ENCODE data around the gene AHNAK. TPM values are rescaled to one million over a fixed set of nuclear protein-coding genes. Genes with fewer than 3 reads are reported as not detected.

The AHNAK gene
- total and polyA plus RNA-seq, 4 donors: 22.6 to 110 (median 38.1) TPM

- no peak overlapping the region for H3K9ac ChIP-seq (ENCODE audit: low read depth in 1 of 2, low read length in 2 of 2)
- no peaks in the 10 kb centered on the region for H3K27me3 ChIP-seq (ENCODE audit: control insufficient read depth in 4 of 4, insufficient read depth in 4 of 4, low read length in 3 of 4)
- H3K9me3 ChIP-seq (ENCODE audit: control insufficient read depth in 4 of 4, low read length in 3 of 4): no peaks in the 10 kb centered on the region
- 97% methylated on average over 3 of the region's 3 CpGs for WGBS
- H3K27ac ChIP-seq (ENCODE audit: low read depth in 1 of 2, low read length in 2 of 2): no peak overlapping the region
- no peak overlapping the region for H3K4me3 ChIP-seq (ENCODE audit: low read depth in 1 of 3, low read length in 3 of 3)
- H3K4me1 ChIP-seq (ENCODE audit: control insufficient read depth in 4 of 4, insufficient read depth in 4 of 4, low read length in 3 of 4): peaks cover 2 to 9% (median 7%) of the 10 kb centered on the region in 4 donors
- no peak for DNase-seq (ENCODE audit: low spot score)
- no peaks in the 10 kb centered on the region for H3K36me3 ChIP-seq (ENCODE audit: control insufficient read depth in 4 of 4, insufficient read depth in 3 of 4, low read depth in 1 of 4, low read length in 3 of 4)
- TF ChIP-seq ZBTB33 (IDR thresholded peaks at IDR 0.05) (no peak), RXRA (IDR thresholded peaks at IDR 0.05) (no peak), CTCF (IDR thresholded peaks at IDR 0.05; ENCODE audit: low read depth, low read length, missing input control) (no peak), MAX (IDR thresholded peaks at IDR 0.05) (no peak), NR2F2 (IDR thresholded peaks at IDR 0.05) (no peak), SP1 (IDR thresholded peaks at IDR 0.05) (no peak), GABPA (IDR thresholded peaks at IDR 0.05 in 1 of 2, conservative IDR thresholded peaks at IDR 0.05 in 1 of 2) (no peak), JUND (IDR thresholded peaks at IDR 0.05) (no peak), TAF1 (conservative IDR thresholded peaks at IDR 0.05) (no peak), HNF4G (IDR thresholded peaks at IDR 0.05) (no peak), ATF3 (IDR thresholded peaks at IDR 0.05) (no peak), REST (IDR thresholded peaks at IDR 0.05) (no peak), FOXA1 (IDR thresholded peaks at IDR 0.05) (no peak)
These were observed 125.7 kb downstream of the AHNAK start for GRCh38 chr11:62420882-62421281.

GRCh38 chr11:62419943-62420342 lies 126.7 kb downstream of the AHNAK start:
- peaks cover 0 to 3% (median 0%) of the 10 kb centered on the region in 4 donors for H3K4me1 ChIP-seq (ENCODE audit: control insufficient read depth in 4 of 4, insufficient read depth in 4 of 4, low read length in 3 of 4)
- 61% methylated on average over 1 of the region's 1 CpG for WGBS
- no peak for DNase-seq (ENCODE audit: low spot score)
- no peak overlapping the region for H3K4me3 ChIP-seq (ENCODE audit: low read depth in 1 of 3, low read length in 3 of 3)
- no peak for TF ChIP-seq ZBTB33 (IDR thresholded peaks at IDR 0.05)
- no peak for TF ChIP-seq HNF4A (conservative IDR thresholded peaks at IDR 0.05)
- TF ChIP-seq GABPA (IDR thresholded peaks at IDR 0.05 in 1 of 2, conservative IDR thresholded peaks at IDR 0.05 in 1 of 2): no peak
- TF ChIP-seq SP1 (IDR thresholded peaks at IDR 0.05): no peak
- TF ChIP-seq JUND (IDR thresholded peaks at IDR 0.05): no peak
- no peak for TF ChIP-seq RXRA (IDR thresholded peaks at IDR 0.05)
- no peak for TF ChIP-seq CTCF (IDR thresholded peaks at IDR 0.05; ENCODE audit: low read depth, low read length, missing input control)
- no peak for TF ChIP-seq EGR1 (IDR thresholded peaks at IDR 0.05; ENCODE audit: low read depth in 2 of 2)
- no peak for TF ChIP-seq RAD21 (IDR thresholded peaks at IDR 0.05)
- no peaks in the 10 kb centered on the region for H3K27me3 ChIP-seq (ENCODE audit: control insufficient read depth in 4 of 4, insufficient read depth in 4 of 4, low read length in 3 of 4)
- H3K9me3 ChIP-seq (ENCODE audit: control insufficient read depth in 4 of 4, low read length in 3 of 4): no peaks in the 10 kb centered on the region
- H3K9ac ChIP-seq (ENCODE audit: low read depth in 1 of 2, low read length in 2 of 2): no peak overlapping the region
- H3K36me3 ChIP-seq (ENCODE audit: control insufficient read depth in 4 of 4, insufficient read depth in 3 of 4, low read depth in 1 of 4, low read length in 3 of 4): no peaks in the 10 kb centered on the region
- no peak overlapping the region for H3K27ac ChIP-seq (ENCODE audit: low read depth in 1 of 2, low read length in 2 of 2)
